Midbrain (tissue), 1 donor: Measurements from ENCODE around the gene VPS29.

Experiments used
- DNase-seq: peaks from one replicate; lab custom pipeline; 2025; lab: John Stamatoyannopoulos, UW

The VPS29 gene

GRCh38 chr12:110444455-110444854 is 57.5 kb downstream of the VPS29 start:
- DNase-seq = no peak
